ENCODE results near the gene GADD45G. TPM values are rescaled to one million over a fixed set of nuclear protein-coding genes. Genes with fewer than 3 reads are reported as not detected.

Gene GADD45G
- total RNA-seq, 1 donor from 2014 or later: 14.4 TPM

GRCh38 chr9:89576404-89576839 is 28.4 kb upstream of the GADD45G start:
- H3K9me3 ChIP-seq: no peaks in the 10 kb centered on the region
- no peak overlapping the region for H3K27ac ChIP-seq
- intact Hi-C loops (cut with DNase I): no loop called here
- peaks cover 4% of the 10 kb centered on the region for H3K27me3 ChIP-seq (ENCODE audit: low read depth)
- no peaks in the 10 kb centered on the region for H3K36me3 ChIP-seq
- no peak overlapping the region for H3K4me3 ChIP-seq
- H3K4me1 ChIP-seq: peaks cover 7% of the 10 kb centered on the region
- no peak for ATAC-seq
- TF ChIP-seq CTCF (IDR thresholded peaks at IDR 0.05): peak; percentile 78
- no peak for DNase-seq

- Histone ChIP-seq H3K4me3 (no peak overlapping the region), H3K27me3 (ENCODE audit: low read depth) (peaks cover 4% of the 10 kb centered on the region), H3K9me3 (no peaks in the 10 kb centered on the region), H3K36me3 (no peaks in the 10 kb centered on the region), H3K4me1 (peaks cover 7% of the 10 kb centered on the region), H3K27ac (no peak overlapping the region)
- ATAC-seq (no peak), DNase-seq (no peak)
- no peak for TF ChIP-seq CTCF (IDR thresholded peaks at IDR 0.05)
- intact Hi-C loops (cut with DNase I): no loop called here
Measured at GRCh38 chr9:89577363-89577762, 27.4 kb upstream of the GADD45G start.

GRCh38 chr9:89579741-89580385 is 24.9 kb upstream of the GADD45G start:
- ATAC-seq: peak in 1 of 2 donors; percentile 60
- peaks cover 7% of the 10 kb centered on the region for H3K4me1 ChIP-seq
- no peak overlapping the region for H3K27ac ChIP-seq
- no peak for DNase-seq
- intact Hi-C loops (cut with DNase I): no loop called here
- H3K9me3 ChIP-seq: no peaks in the 10 kb centered on the region
- H3K36me3 ChIP-seq: no peaks in the 10 kb centered on the region
- peaks cover 4% of the 10 kb centered on the region for H3K27me3 ChIP-seq (ENCODE audit: low read depth)
- no peak overlapping the region for H3K4me3 ChIP-seq
- no peak for TF ChIP-seq CTCF (IDR thresholded peaks at IDR 0.05)

GRCh38 chr9:89586311-89586710 is 18.5 kb upstream of the GADD45G start:
- TF ChIP-seq CTCF (IDR thresholded peaks at IDR 0.05): no peak
- DNase-seq: no peak
- no peaks in the 10 kb centered on the region for H3K27me3 ChIP-seq (ENCODE audit: low read depth)
- no peaks in the 10 kb centered on the region for H3K36me3 ChIP-seq
- no peak overlapping the region for H3K27ac ChIP-seq
- no peak overlapping the region for H3K4me3 ChIP-seq
- no peak for ATAC-seq
- intact Hi-C loops (cut with DNase I): no loop called here
- no peaks in the 10 kb centered on the region for H3K9me3 ChIP-seq
- no peaks in the 10 kb centered on the region for H3K4me1 ChIP-seq

- H3K27me3 ChIP-seq (ENCODE audit: low read depth): no peaks in the 10 kb centered on the region
- no peak for DNase-seq
- intact Hi-C loops (cut with DNase I): no loop called here
Measured at GRCh38 chr9:89588271-89588879, 16.4 kb upstream of the GADD45G start.

More at GRCh38 chr9:89588271-89588879, 16.4 kb upstream of the GADD45G start:
- Histone ChIP-seq H3K4me1 (no peaks in the 10 kb centered on the region), H3K4me3 (no peak overlapping the region), H3K36me3 (no peaks in the 10 kb centered on the region), H3K9me3 (no peaks in the 10 kb centered on the region), H3K27ac (no peak overlapping the region)
- no peak for ATAC-seq
- no peak for TF ChIP-seq CTCF (IDR thresholded peaks at IDR 0.05)

Measured in lower lobe of right lung (tissue), 2 donors.